Upper lobe of left lung (tissue), 6 donors: Measurements from ENCODE around the gene RNASE8. TPM values are rescaled to one million over a fixed set of nuclear protein-coding genes. Genes with fewer than 3 reads are reported as not detected.

Experiments
- ATAC-seq, 2 donors: fragments of 200-7000 bp; cut with Tn5 transposase; one replicate each; pipeline ENCODE4 v1.9.1; 2022; ENCODE audit warnings: mild to moderate bottlenecking in 2 of 2, moderate library complexity in 2 of 2; ENCODE audit not compliant: low FRiP score in 2 of 2
- DNase-seq, 2 donors: peaks; one replicate each; pipeline ENCODE4 v3.0.0-alpha.2; 2019 to 2020
- H3K27ac ChIP-seq, 4 donors: fragments of 200-600 bp; sonication (generic); one replicate each; pipeline ENCODE4 v1.5.1; 2016 to 2019
- H3K27me3 ChIP-seq, 4 donors: fragments of 200-600 bp; sonication (generic); one replicate each; pipeline ENCODE4 v1.5.1; 2017 to 2019
- H3K36me3 ChIP-seq, 4 donors: fragments of 200-600 bp; sonication (generic); one replicate each; pipeline ENCODE4 v1.5.1; 2016 to 2019
- H3K4me1 ChIP-seq, 4 donors: fragments of 200-600 bp; sonication (generic); one replicate each; pipeline ENCODE4 v1.5.1; 2018 to 2019
- H3K4me3 ChIP-seq, 4 donors: fragments of 200-600 bp; sonication (generic); one replicate each; pipeline ENCODE4 v1.5.1; 2017 to 2019; ENCODE audit warnings: mild to moderate bottlenecking in 2 of 4, moderate library complexity in 1 of 4
- H3K9me3 ChIP-seq, 4 donors: fragments of 200-600 bp; sonication (generic); one replicate each; pipeline ENCODE4 v1.5.1; 2018 to 2019
- EP300 ChIP-seq, 4 donors: sonication (generic); formaldehyde crosslinking; IDR thresholded peaks; one replicate each; pipeline ENCODE4 v1.5.1; 2017; ENCODE audit warnings: antibody characterized with exemption in 4 of 4, control low read depth in 2 of 4
- POLR2A ChIP-seq, 4 donors: fragments of 450-650 bp; IDR thresholded peaks; one replicate each; pipeline ENCODE4 v1.5.1; 2016 to 2017; ENCODE audit warnings: antibody characterized with exemption in 4 of 4, mild to moderate bottlenecking in 2 of 4
- POLR2AphosphoS5 ChIP-seq, 2 donors: sonication (generic); formaldehyde crosslinking; IDR thresholded peaks; one replicate each; pipeline ENCODE4 v1.5.1; 2017; ENCODE audit warnings: antibody characterized with exemption in 2 of 2
- WGBS, 2 donors: methylation state at CpG; one replicate each; pipeline ENCODE4 v1.1.5; 2017 to 2018; 5-methylcytosine and 5-hydroxymethylcytosine counted together
- total RNA-seq, 6 donors: library from RNA; depleted of rRNA in 4 of 6; stranded (reverse); fragments of >200 nt in 4 of 6; gene quantifications; one replicate each; pipeline versions ENCODE4 v1.1.0 to v1.2.1, GENCODE V29; 2016 to 2021
- TF ChIP-seq, protein P1 (sequence below), 6 experiments: fragments of 450-650 bp in 4 of 6; fragments of 200-600 bp in 2 of 6; sonication (generic) in 2 of 6; IDR thresholded peaks; one replicate each; pipeline ENCODE4 v1.5.1; 2016 to 2019; ENCODE audit warnings: antibody characterized with exemption in 6 of 6
- donor health status: DM: no; HTN: no; CAD: no; lungs with moderate emphysema.
- donor health status: DM: no; HTN: yes; CAD: no; lungs with severe emphysema.

Gene RNASE8
- total RNA-seq, 6 donors from 2014 or later = not detected

GRCh38 chr14:21068521-21069387, 11.1 kb downstream of the RNASE8 start:
- Histone ChIP-seq H3K27me3 (no peaks in the 10 kb centered on the region), H3K27ac (peak overlapping the region; percentile 86 to 96 (median 92)), H3K4me3 (peak overlapping the region; percentile 45 to 84 (median 76)), H3K36me3 (peaks cover 0 to 9% (median 0%) of the 10 kb centered on the region in 4 donors), H3K4me1 (peaks cover 31 to 46% (median 40%) of the 10 kb centered on the region in 4 donors), H3K9me3 (no peaks in the 10 kb centered on the region)
- no peak for TF ChIP-seq EP300 (IDR thresholded peaks at IDR 0.05)
- TF ChIP-seq, protein P1, sequence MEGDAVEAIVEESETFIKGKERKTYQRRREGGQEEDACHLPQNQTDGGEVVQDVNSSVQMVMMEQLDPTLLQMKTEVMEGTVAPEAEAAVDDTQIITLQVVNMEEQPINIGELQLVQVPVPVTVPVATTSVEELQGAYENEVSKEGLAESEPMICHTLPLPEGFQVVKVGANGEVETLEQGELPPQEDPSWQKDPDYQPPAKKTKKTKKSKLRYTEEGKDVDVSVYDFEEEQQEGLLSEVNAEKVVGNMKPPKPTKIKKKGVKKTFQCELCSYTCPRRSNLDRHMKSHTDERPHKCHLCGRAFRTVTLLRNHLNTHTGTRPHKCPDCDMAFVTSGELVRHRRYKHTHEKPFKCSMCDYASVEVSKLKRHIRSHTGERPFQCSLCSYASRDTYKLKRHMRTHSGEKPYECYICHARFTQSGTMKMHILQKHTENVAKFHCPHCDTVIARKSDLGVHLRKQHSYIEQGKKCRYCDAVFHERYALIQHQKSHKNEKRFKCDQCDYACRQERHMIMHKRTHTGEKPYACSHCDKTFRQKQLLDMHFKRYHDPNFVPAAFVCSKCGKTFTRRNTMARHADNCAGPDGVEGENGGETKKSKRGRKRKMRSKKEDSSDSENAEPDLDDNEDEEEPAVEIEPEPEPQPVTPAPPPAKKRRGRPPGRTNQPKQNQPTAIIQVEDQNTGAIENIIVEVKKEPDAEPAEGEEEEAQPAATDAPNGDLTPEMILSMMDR (IDR thresholded peaks at IDR 0.05) = peak; percentile 41 to 68 (median 58)
- WGBS, 2 donors = 5 to 8% methylated on average over 27 to 45 of the region's 45 CpGs
- ATAC-seq = peak; percentile 46 to 63
- peak; percentile 67 to 79 for DNase-seq

DNA sequence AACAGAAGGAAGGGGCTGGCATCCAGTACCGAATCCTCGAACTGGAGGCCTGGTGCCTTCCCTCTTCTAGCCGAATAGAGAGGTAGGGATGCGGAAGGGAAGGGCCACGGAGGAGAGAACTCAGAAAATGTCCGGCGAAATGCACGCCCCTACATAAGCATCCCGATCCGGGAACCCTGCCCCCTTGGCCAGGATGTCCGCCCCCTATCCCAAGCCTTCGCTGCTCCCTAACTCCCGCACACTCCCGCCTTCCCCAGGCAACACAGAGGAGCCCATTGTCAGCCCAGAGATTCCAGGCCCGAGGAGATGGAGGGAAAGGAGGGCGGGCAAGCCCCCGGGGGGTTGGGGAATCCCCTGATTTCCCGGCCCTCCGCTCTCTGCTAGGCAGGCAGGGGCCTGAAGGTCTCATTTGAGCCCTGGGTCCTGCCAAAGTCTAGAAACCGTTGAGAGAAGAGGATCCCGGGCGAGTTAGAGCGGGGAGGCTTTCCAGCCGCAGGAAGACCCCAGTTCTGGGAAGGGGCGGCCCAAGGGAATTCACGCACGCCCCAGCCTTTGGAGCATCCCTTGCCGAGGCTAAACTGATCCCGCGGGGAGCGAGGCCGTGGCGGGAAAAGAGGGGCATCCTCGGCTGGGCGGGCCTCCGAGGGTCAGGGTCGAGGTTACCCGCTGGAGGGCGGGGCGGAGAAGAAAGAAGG, 11.9 kb downstream of the RNASE8 start:
- 1% methylated on average over 22 to 39 of the region's 40 CpGs for WGBS, 2 donors
- ATAC-seq = peak; percentile 2 to 48
- Histone ChIP-seq H3K27me3 (no peaks in the 10 kb centered on the region), H3K36me3 (peaks cover 0 to 15% (median under 1%) of the 10 kb centered on the region in 4 donors), H3K27ac (peak overlapping the region; percentile 86 to 96 (median 92)), H3K4me3 (peak overlapping the region; percentile 45 to 84 (median 76)), H3K9me3 (no peaks in the 10 kb centered on the region), H3K4me1 (peaks cover 31 to 46% (median 40%) of the 10 kb centered on the region in 4 donors)
- TF ChIP-seq EP300 (IDR thresholded peaks at IDR 0.05) = no peak
- TF ChIP-seq POLR2A (IDR thresholded peaks at IDR 0.05) = no peak
- no peak for TF ChIP-seq POLR2AphosphoS5 (IDR thresholded peaks at IDR 0.05)
- TF ChIP-seq, protein P1 (IDR thresholded peaks at IDR 0.05) = no peak
- no peak for DNase-seq

DNA sequence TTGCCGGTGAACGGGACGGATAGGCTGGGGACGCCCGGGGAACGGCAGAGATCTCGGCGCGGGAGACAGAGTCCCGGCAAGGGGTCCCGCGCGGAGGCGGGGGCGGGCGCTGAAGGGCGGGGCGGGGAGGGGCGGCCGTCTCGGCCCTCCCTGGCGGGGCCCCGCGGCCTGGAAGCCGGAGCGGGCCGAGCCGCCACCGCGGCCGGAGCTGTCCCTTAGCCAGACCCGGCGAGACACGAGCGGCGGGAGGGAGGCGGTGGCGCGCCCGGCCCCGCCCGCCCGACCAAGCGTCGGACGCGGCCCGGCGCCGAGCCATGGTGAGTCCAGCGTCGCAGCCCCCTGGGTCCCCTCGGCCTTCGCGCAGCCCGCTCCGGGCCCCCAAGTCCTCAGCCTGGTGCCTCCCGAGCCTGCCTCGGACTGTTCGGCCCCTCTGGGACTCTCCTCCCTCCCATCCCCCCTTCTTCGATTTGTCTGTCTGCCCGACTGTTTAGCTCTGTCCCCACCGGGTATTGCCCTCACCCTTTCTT, 12.5 kb downstream of the RNASE8 start, which contains the start of gene ARHGEF40:
Gene ARHGEF40, plus strand, starts transcription at position 222 of the 527 bp plus-strand sequence. Its CDS starts 93 bp downstream, at position 315.
- no peak for TF ChIP-seq EP300 (IDR thresholded peaks at IDR 0.05)
- peak in 2 of 4 donors; percentile 29 to 56 for TF ChIP-seq POLR2A (IDR thresholded peaks at IDR 0.05)
- 0% methylated on average over 14 to 20 of the region's 63 CpGs for WGBS, 2 donors
- peak; percentile 11 to 74 for ATAC-seq
- H3K9me3 ChIP-seq = no peaks in the 10 kb centered on the region
- H3K27ac ChIP-seq = peak within 1 kb of the TSS; percentile 86 to 96 (median 92)
- peak within 1 kb of the TSS; percentile 74 to 84 (median 77) for H3K4me3 ChIP-seq
- peaks cover 0 to 21% (median 4%) of the 10 kb centered on the region in 4 donors for H3K36me3 ChIP-seq
- H3K27me3 ChIP-seq = no peaks in the 10 kb centered on the region
- peaks cover 31 to 46% (median 40%) of the 10 kb centered on the region in 4 donors for H3K4me1 ChIP-seq
- DNase-seq = peak; percentile 60 to 94

DNA sequence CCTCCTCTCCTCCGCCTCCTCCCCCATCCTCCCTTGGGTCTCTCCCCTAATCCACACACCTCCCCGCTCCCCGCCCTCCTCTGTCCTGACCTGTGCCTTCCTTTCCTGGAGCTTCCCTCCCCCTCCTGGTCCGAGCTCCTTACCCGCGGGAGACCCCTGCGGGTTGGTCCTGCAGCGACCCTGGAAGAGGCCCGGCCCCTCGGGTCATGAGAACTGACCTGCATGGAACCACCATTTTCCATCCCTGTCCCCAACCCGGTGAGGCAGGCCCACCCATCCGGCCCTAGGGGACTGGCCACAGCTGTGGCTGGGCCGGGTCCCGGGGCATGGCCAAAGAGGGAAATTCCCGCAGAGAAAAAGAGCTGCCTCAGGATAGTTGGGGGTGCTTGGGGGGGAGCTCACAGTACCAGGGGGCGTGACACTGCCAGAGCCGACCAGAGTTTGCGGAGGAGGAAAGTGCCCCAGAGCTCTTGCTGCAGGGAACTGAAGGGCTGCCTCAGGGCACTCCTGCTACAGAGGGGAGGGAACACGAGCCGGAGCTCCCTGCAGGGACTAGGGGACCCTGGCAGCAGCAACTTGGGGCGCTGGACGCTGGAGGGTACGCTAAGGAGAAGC, 13.1 kb downstream of the RNASE8 start:
- TF ChIP-seq, protein P1 (IDR thresholded peaks at IDR 0.05) = no peak
- no peak for TF ChIP-seq POLR2A (IDR thresholded peaks at IDR 0.05)
- peak; percentile 3 to 38 for TF ChIP-seq POLR2AphosphoS5 (IDR thresholded peaks at IDR 0.05)
- TF ChIP-seq EP300 (IDR thresholded peaks at IDR 0.05) = no peak
- Histone ChIP-seq H3K36me3 (peaks cover 0 to 26% (median 9%) of the 10 kb centered on the region in 4 donors), H3K9me3 (no peaks in the 10 kb centered on the region), H3K4me3 (peak overlapping the region; percentile 74 to 84 (median 77)), H3K27me3 (no peaks in the 10 kb centered on the region), H3K27ac (peak overlapping the region; percentile 86 to 96 (median 92)), H3K4me1 (peaks cover 31 to 46% (median 40%) of the 10 kb centered on the region in 4 donors)
- ATAC-seq (peak; percentile 21 to 63), DNase-seq (peak; percentile 46 to 81)
- WGBS, 2 donors = 0 to 2% methylated on average over 19 to 23 of the region's 23 CpGs
